Stimulated activated CD4-positive, alpha-beta T cell treated with anti-CD3 and anti-CD28 coated beads, Interleukin-15, amount 100 ng/mL, for 48 hours (primary cell): ENCODE results near the gene WDR19.
"Not testable (repeated sequence)": the region's sequence is repeated elsewhere in the genome, so short reads cannot be mapped to it uniquely, and the experiment has no call there.

Experiments used
- DNase-seq, 2 donors: peaks; one replicate each; pipeline ENCODE4 v3.0.0-alpha.2; 2020; ENCODE audit warnings: low read depth in 2 of 2

Gene WDR19

GRCh38 chr4:39181905-39182638, at the start of gene WDR19:
WDR19 (plus strand) TSS chr4:39182529; CDS start chr4:39182558, 29 bp downstream.
- DNase-seq, result peak; percentile 98 to 99

GRCh38 chr4:39133623-39134022, 48.7 kb upstream of the WDR19 start:
- no peak for DNase-seq

- no peak for DNase-seq
Measured at GRCh38 chr4:39134683-39135306, 47.5 kb upstream of the WDR19 start.

GRCh38 chr4:39138227-39138626, 44.1 kb upstream of the WDR19 start:
- DNase-seq, result not testable (repeated sequence)

GRCh38 chr4:39146211-39146610, 36.1 kb upstream of the WDR19 start:
- DNase-seq, result no peak

GRCh38 chr4:39154009-39154408, 28.3 kb upstream of the WDR19 start:
- DNase-seq, result no peak

GRCh38 chr4:39157520-39157919, 24.8 kb upstream of the WDR19 start:
- no peak for DNase-seq

- no peak for DNase-seq
Measured at GRCh38 chr4:39166177-39166576, 16.2 kb upstream of the WDR19 start.

- no peak for DNase-seq
Measured at GRCh38 chr4:39166669-39167068, 15.7 kb upstream of the WDR19 start.

GRCh38 chr4:39169426-39169825, 12.9 kb upstream of the WDR19 start:
- DNase-seq, result no peak

GRCh38 chr4:39170301-39170700, 12.0 kb upstream of the WDR19 start:
- DNase-seq, result no peak

- no peak for DNase-seq
Measured at GRCh38 chr4:39178706-39179105, 3.6 kb upstream of the WDR19 start.

- DNase-seq, result no peak
Measured at GRCh38 chr4:39179681-39180080, 2.6 kb upstream of the WDR19 start.

GRCh38 chr4:39180629-39181028, 1.7 kb upstream of the WDR19 start:
- DNase-seq, result not testable (repeated sequence)

GRCh38 chr4:39181520-39181904, 817 bp upstream of the WDR19 start:
- no peak for DNase-seq

GRCh38 chr4:39201963-39202362, 19.6 kb downstream of the WDR19 start:
- no peak for DNase-seq

GRCh38 chr4:39204543-39204942, 22.2 kb downstream of the WDR19 start:
- no peak for DNase-seq

GRCh38 chr4:39205000-39205399, 22.7 kb downstream of the WDR19 start:
- no peak for DNase-seq

GRCh38 chr4:39205476-39205875, 23.1 kb downstream of the WDR19 start:
- DNase-seq, result no peak

GRCh38 chr4:39227906-39228305, 45.6 kb downstream of the WDR19 start:
- DNase-seq, result no peak

GRCh38 chr4:39228377-39228776, 46.0 kb downstream of the WDR19 start:
- DNase-seq, result no peak

GRCh38 chr4:39230462-39230861, 48.1 kb downstream of the WDR19 start:
- DNase-seq, result no peak

- DNase-seq, result no peak
Measured at GRCh38 chr4:39231660-39232059, 49.3 kb downstream of the WDR19 start.

- no peak for DNase-seq
Measured at GRCh38 chr4:39232100-39232499, 49.8 kb downstream of the WDR19 start.
